ENCODE measurements around the gene TRIM23.
"Not testable (repeated sequence)": the region's sequence is repeated elsewhere in the genome, so short reads cannot be mapped to it uniquely, and the experiment has no call there.

TRIM23 gene

DNA sequence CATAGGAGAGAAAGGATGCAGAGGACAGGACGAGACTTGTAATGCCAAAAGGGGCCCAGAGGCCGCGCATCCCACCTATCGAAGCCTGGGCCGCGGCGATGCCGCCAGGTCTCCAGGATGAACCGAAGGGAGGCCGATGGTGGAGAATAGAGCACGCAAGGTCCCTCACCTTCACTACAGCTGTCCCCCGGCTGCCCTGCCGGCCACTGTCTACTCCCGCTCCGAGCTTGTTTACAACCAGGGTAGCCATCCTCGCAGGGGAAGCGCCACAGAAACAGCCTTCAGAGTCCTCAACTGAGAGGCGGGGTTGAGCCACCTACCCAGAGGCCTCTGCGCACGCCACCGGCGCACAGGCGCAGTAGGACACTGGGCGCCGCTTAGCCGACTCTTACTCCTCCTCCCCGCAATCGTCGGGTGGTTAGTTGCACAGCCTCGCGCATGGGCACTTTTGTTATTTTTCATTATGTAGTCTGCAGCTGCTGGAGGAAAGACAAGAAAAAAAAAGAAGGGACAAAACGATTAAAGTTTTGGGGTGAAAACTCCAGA lies at the start of gene TRIM23:
TRIM23 (minus strand) TSS at position 309 of the 546 bp plus-strand sequence; CDS start at position 250, 59 bp downstream.
- DNase-seq (ENCODE audit: low read depth) = peak; percentile 64

DNA sequence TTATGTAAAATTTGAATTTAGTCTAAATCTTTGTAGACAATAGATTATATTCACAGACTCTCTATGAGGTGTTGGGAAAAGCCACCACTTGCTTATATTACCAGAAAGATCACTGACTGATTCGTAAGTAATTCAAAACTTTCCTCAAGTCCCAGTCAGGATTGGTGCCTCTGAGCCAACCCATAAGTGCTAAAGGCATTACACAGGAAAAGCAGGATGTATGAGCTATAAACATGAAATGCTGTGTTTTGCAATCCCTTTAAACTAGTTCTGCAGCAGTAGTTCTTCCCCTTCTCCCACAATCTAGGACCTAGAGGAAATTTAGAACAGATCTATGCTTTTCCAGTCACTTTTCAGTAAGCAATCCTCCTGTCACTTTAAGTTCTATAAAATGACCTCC lies 48.7 kb upstream of the TRIM23 start:
- DNase-seq (ENCODE audit: low read depth) = no peak

DNA sequence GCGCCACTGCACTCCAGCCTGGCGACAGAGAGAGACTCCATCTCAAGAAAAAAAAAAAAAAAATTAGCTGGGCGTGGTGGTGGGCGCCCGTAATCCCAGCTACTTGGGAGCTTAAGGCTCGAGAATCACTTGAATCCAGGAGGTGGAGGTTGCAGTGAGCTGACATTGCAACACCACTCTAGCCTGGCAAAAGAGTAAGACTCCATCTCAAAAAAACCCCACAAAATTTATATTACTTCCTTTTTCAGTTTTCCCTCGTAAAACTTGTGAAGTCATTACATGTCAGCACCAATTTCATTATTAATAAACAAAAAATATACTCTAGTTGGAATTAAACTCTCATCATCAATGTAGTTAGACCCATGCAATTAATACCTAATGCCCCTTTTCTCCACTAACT lies 44.6 kb upstream of the TRIM23 start:
- DNase-seq (ENCODE audit: low read depth) = no peak

DNA sequence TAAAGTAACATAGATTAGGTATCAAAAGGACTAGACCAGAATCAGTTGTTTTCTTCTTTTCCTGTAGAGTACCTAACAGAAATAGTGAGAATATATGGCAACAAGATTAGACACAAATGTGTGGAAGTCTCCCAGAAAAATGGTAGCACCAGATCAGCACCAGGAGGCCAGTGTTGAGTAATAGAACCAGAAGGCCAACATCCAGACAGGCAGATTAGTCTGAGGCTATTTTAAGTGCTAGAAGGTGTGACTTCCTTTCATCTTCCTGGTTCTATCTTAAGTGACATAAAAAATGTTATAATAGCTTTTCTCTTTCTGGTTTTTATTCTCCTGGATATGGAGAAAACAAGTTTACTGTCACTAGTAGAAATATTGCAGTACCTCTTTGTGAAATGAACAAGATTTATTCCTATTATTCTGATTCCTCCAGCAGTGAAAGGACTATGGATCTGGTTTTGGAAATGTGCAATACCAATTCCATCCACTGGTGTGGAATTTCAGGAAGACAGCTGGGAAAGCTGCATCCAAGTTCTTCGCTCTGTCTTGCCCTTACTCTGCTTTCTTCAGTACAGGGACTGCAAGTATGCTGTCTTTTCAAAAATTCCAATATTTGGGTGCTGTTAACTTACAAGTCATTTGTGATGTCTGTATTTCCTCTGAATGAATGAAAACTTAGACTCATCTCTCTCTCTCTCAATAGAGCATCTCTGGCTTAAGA lies 39.8 kb upstream of the TRIM23 start:
- DNase-seq (ENCODE audit: low read depth) = no peak

DNA sequence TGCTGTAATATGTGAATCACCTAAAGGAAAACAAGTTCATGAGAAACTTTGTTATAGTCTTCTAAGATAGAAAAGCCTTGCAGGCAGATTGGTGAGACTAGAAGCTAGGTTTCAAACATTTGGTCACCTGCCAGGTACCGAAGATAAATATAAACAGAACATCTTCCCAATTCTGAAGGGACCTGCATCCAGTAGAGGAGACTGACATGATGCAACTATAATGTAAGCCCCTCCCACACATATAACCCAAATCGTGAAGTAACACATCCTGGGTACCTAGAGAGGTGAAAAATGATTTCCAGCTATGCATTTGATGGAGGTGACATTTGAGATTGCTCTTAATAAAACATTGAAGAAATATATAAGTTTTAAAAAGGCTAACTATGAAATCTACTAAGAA lies 30.6 kb upstream of the TRIM23 start:
- DNase-seq (ENCODE audit: low read depth) = no peak

DNA sequence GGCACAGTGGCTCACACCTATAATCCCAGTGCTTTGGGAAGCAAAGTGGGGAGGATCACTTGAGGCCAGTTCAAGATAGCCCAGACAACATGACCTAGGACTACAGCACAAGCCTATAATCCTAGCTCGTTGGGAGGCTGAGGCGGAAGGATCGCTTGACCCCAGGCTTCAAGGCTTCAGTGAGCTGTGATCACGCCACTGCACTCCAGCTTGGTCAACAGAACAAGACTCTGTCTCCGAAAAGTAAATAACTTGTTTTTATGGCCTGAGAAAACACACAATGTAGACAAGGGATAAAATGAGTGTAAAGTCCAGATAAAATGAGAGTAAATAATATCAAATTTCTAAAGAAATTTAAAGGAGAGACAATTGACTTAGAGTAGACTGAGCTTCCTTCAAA lies 27.0 kb upstream of the TRIM23 start:
- DNase-seq (ENCODE audit: low read depth) = no peak

DNA sequence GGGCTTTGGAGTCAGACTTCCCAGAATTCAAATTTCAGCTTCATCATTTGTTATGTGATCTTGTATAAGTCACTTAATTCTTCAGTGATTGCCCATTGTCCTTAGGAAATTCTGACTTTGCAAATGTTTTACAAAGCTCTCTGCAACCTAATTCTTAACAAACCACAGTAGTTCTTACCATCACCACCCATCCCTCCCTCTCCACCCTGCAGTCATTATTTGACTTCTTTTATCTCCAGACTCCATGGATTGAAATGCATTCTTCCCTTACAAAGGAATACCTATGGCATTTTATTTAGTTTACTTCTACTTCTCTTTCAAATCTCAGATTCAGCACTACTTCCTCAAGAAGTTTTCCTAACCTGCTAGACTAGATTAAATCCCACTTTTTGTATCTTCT lies 23.8 kb upstream of the TRIM23 start:
- DNase-seq (ENCODE audit: low read depth) = no peak

DNA sequence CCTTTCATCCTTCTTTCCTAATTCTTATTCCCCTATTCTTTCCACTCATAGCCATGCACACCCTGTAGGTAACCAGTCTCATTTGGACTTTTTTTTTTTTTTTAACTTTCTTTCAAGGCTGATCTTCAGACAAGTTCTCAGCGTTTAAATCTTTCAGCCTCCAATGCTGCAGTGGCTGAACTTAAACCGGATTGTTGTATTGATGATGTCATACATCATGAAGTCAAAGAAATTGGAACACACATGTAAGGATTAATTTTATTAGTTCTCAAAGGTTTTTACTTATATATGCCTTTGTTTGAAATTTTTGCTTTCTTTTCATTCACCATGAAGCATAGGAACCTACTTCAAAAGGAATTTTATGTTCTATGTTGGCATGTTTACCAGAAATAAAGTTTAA lies 22.8 kb upstream of the TRIM23 start:
- no peak for DNase-seq (ENCODE audit: low read depth)

DNA sequence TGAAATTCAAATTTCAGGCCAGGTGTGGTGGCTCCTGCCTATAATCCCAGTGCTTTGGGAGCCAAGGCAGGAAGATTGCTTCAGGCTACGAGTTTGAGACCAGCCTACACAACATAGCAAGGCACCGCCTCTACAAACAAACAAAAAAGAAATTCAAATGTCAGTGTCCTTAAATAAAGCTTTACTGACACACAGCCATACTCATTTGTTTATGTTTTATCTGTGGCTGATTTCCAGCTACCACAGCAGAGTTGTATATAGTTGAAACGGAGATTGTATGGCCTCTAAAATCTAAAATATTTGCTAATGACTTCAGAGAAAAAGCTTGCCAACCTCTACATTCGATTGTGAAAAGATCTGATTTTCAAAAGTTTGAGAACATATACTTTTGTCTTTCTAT lies 16.1 kb upstream of the TRIM23 start:
- DNase-seq (ENCODE audit: low read depth) = no peak

DNA sequence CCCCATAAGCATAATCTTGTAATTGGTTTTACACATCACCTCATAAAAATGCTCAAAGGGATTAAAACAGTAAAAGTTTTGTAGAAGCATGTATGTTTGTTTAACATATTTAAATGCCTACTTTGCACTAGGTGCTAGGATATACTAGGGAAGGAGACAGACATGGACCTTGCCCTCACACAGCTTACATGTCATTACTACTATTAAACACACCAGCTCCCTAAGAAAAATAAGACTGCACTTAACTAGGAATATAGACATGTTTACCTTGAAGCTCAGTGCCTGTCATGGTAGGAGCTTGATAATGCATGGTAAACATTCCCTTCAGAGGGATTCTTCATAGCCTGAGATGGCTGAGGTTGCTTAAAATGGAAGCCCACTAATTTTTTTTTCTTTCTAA lies 6.8 kb upstream of the TRIM23 start:
- no peak for DNase-seq (ENCODE audit: low read depth)

DNA sequence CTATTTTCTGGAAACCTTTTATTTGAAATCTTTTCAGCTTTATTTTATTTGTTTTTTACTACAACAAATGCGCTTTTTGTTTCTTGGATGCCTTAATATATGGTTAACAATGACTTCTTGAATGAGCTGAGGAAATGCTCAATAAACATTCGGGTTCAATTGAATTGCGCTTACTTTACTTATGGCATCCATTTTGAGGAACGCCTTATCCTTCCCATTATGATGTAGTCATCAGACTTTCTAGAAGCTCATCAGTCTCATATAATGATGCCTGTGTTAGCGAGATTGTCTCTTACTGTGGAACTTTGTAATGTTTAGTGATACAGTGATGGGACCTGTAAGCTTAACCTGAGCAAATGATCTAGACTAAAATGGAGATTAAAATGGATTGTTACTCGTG lies 1.6 kb upstream of the TRIM23 start:
- DNase-seq (ENCODE audit: low read depth) = no peak

DNA sequence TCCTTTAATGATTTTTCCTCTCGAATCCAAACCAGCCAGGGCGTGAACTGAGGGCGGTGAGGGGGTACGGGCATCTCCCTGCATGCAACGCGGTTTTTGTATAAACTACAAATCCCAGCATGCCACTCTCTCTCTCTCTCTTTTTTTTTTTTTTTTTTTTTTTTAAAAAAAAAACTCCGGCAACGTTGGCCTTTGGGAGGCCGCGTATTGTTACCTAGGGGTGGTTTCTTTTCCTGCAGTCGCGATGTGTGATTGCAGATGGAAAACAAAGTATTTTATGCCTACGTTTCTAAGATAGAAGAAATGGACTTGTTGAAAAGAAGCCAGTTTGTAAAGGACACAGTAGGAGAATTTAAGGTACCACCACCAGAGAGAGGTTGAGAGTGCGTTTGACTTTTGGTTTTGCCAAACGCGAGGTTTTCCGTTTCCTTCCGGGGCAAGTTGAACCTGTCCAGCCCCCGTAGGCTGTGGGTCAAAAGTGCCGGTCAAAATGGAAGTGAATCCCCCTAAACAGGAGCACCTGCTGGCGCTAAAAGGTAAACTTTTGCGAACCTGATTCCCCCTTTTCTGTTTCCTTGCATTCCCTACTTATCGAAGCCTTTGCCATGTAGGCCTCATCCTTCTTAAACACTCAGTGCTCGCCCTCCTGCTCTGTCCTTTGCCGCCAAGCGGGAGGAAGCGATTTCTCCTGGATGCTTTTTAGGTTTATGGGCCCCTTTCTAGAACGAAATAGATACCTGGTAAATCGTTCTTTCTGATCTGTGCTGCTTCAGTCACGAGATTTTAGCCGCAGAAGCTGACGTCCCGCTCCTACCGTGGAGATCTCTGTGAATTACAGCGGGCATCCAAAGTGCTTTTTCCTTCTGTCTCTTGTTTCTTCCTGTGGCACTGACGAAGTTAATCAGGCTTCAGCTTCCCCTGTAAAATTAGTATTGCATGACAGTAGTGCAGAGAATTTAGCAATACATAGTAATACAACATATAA lies 730 bp upstream of the TRIM23 start, which contains the start of the genes SHLD3 and TRAPPC13:
SHLD3 (plus strand) TSS at position 457 of the 985 bp plus-strand sequence. CDS start 4,561 bp downstream, outside the sequence.
TRAPPC13 (plus strand) TSS at position 457 of the 985 bp plus-strand sequence; CDS start at position 491, 34 bp downstream.
- DNase-seq (ENCODE audit: low read depth) = peak; percentile 65

DNA sequence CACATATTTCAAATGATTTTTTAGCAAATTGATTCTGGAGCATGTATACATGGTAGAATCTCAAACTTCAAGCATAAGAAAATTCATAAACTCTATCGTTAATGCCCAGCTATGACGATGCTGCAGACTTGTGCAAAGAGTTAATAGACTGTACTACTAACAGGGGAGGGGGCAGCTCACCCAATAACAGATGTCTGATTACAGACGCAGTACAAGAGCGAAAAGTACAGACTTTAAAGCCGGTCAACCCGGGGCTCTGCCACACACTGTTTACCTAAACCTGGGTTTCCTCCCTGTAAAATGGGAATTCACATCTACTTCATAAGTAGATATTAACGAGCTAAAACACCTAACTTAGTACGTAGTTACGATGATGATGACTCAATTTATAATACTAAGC lies 651 bp downstream of the TRIM23 start:
- no peak for DNase-seq (ENCODE audit: low read depth)

DNA sequence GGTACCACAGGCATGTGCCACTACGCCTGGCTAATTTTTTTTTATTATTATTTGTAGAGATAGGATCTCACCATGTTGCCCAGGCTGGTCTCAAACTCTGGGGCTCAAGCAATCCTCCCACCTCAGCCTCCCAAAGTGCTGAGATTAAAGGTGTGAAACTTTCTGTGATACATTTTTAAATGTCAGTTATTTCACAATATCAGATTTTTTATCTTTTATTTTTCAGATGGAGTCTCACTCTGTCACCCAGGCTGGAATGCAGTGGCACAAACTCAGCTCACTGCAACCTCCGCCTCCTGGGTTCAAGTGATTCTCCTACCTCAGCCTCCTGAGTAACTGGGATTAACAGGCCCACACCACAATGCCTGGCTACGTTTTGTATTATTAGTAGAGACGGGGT lies 2.2 kb downstream of the TRIM23 start:
- not testable (repeated sequence) for DNase-seq (ENCODE audit: low read depth)

DNA sequence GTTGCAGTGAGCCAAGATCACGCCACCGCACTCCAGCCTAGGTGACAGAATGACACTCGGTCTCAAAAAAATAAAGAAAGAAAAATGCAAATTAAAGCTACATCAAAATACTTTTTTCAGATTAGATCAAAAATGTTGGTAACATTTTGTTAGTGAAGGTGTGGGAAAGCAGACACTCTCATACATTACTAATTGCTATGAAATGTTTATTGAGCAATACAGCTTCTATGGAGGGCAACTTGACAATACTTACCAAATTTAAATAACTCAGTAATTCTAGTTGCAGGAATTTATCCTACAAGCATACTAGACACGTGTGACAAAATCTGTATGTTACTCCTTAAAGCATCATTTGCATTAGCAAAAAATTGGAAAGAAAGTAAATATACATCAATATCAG lies 4.1 kb downstream of the TRIM23 start:
- DNase-seq (ENCODE audit: low read depth) = no peak

DNA sequence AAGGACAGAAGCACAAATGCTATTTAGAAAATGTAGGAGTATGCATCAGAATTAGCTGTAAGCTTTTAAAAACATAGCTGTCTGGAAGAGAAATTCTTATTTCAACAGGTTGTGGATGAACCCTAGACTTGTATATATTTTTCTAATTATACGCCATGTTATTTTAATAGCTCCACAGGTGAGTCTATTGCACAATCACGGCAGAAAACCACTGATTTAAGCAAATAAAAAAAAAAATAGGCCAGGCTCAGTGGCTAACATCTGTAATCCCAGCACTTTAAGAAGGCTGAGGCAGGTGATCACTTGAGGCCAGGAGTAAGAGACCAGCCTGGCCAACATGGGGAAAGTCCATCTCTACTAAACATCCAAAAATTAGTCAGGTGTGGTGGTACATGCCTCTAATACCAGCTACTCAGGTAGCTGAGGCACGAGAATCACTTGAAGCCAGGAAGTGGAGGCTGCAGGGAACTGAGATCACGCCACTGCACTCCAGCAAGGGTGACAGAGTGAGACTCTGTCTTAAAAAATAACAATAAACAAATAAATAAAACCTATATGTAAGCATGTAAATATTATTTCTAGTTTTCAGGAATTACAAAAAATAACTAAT lies 11.7 kb downstream of the TRIM23 start:
- no peak for DNase-seq (ENCODE audit: low read depth)

DNA sequence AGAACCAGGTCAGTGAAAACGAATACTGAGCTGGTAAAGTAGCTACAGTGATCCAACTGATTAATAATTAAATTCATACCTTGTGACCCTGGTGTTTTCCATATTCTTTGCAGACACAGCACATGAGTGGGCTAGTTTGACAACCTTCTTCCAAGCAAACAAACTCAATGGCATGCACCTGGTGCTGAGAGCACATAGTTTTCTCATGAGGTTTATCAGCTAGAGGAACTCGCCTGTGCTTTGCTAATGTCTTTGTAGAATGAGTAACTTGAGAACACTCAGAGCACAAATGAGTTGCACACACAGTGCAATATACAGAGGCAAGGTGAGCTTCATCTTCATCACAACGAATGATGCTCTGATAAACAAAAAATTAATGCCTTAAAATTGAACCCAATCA lies 12.6 kb downstream of the TRIM23 start:
- DNase-seq (ENCODE audit: low read depth) = no peak

DNA sequence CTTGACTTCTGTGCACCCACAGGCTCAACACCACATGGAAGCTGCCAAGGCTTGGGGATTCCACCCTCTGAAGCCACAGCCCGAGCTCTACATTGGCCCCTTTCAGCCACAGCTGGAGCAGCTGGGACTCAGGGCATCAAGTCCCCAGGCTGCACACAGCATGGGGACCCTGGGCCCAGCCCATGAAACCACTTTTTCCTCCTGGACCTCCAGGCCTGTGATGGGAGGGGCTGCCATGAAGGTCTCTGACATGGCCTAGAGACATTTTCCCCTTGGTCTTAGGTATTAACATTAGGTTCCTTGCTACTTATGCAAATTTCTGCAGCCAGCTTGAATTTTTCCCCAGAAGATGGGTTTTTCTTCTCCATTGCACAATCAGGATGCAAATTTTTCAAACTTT lies 22.4 kb downstream of the TRIM23 start:
- not testable (repeated sequence) for DNase-seq (ENCODE audit: low read depth)

DNA sequence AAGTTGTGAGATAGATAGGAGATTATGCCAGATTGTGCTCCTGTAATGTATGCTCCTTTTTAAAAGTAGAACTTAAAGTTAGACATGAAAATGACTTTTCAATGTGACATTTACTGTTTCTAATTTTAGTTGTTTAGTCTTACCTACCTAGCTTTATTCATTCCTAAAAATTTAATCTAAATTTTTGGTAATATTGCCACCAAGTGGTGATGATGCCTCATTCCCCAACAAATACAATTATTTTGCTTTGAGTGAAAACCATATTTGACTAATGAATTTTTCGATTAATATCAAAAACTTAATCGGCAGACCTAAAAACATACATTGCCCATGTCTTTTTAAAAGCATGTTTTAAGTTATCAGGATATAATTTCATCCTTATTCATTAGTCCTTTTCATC lies 35.4 kb downstream of the TRIM23 start:
- DNase-seq (ENCODE audit: low read depth) = no peak

DNA sequence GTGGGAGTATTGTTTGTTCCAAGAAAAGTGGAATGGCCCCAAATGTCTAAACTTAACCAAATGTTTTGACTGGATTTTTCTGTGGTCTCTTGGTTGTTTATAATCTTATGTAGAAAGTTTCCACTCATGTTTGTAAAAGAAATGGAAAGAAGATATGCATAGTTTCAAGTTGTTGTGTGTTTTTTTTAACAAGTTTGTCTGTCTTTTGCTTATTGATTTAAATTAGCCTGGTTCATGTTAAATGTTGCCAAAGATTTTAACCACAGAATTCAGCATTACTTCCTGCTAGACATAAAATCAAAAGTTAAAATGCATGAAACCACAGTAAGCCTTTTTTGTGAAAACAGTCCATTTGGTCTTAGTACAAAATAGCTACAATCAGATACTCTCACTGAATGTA lies 47.0 kb downstream of the TRIM23 start:
- DNase-seq (ENCODE audit: low read depth) = no peak

DNA sequence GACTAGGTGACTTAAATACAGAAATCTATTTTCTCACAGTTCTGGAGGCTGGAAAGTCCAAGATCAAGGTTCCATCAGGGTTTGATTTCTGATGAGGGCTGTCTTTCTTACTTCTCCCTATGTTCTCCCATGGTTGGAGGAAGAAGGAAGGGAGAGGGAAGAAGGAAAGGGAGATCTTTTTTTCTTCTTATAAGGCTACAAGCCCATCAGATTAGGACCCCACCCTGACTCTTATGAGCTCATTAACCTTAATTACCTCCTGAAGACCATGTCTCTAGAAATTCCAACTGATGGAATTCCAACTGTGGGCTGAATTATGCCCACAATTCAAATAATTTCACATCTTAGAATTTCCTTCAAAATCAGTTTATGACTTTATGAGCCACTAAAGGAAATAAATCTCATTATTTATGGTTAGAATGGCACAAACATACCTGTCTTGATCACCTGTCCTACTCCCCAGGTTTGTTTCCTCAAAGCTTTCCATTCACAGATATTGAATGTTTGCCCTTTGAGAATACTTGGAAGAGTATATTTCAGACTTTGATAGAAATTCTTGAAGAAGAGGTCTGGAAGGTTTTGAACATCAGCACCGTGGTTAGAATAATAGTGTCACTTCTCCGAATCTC lies 53.4 kb downstream of the TRIM23 start:
- no peak for DNase-seq (ENCODE audit: low read depth)

DNA sequence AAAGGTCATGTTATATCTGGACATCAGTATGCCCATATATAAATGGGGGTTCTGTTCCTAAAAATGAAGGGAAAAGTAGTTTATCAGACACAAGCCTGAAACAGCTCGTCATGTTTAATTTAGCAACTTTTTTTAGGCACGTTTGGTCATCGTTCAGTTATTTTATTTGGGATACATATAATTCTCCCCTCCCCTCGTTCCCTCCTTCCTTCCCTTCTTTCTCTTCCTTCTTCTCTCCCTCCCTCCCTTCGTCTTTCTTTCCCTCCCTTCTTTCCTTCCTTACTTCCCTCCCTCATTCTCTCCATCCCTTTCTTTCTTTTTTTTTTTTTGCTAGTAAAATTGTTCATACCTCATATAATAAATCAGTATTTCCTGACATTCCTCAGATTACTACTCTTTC lies 57.6 kb downstream of the TRIM23 start:
- DNase-seq (ENCODE audit: low read depth) = no peak
